GM18861 (cell line): Measurements from ENCODE around the gene BHLHA15.
"Not testable (repeated sequence)": the region's sequence is repeated elsewhere in the genome, so short reads cannot be mapped to it uniquely, and the experiment has no call there.

Experiments used
- ATAC-seq: cut with Tn5 transposase; IDR thresholded peaks from one replicate; pipeline ENCODE4 v1.9.1; 2021; ENCODE audit not compliant: unreplicated experiment

The BHLHA15 gene

GRCh38 chr7:98206451-98207330 is 4.5 kb upstream of the BHLHA15 start:
- no peak for ATAC-seq

GRCh38 chr7:98209166-98209920 is 1.9 kb upstream of the BHLHA15 start:
- ATAC-seq = no peak

DNA sequence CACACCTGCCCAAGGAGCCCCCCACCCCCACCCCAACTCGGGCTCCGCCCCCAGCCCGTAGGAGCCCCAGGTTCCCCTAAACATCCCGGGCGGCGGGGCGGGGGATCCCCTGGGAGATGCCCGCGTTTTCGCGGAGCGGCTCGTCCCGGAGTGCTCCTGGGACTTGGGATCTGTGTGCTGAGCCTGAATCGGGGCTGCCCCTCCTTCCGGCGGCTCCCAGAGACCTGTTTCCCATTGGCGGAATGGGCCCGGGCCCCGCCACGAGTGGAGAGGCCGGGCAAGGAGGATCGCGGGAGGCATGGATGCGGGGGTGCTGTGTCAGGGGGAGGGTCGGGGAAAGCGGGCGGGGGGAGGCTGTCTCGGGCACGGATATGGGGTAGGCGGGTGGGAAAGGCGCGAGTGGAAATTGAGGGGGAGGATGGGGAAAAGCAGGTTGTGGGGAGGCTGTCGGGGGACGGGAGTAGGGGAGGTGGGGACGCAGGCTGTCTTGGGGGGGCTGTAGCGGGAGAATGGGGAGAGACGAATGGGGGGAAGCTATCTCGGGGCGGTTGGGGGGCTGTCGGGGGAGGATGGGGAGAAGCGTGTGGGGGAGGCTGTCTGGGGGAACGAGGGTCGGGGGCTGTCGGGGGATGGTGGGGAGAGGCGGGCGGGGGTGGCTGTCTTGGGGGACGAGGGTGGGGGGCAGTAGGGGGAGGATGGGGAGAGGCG is 572 bp upstream of the BHLHA15 start:
- ATAC-seq = no peak

- no peak for ATAC-seq
Observed at GRCh38 chr7:98211676-98212531, 665 bp downstream of the BHLHA15 start.

- no peak for ATAC-seq
Observed at GRCh38 chr7:98212532-98213041, 1.3 kb downstream of the BHLHA15 start.

DNA sequence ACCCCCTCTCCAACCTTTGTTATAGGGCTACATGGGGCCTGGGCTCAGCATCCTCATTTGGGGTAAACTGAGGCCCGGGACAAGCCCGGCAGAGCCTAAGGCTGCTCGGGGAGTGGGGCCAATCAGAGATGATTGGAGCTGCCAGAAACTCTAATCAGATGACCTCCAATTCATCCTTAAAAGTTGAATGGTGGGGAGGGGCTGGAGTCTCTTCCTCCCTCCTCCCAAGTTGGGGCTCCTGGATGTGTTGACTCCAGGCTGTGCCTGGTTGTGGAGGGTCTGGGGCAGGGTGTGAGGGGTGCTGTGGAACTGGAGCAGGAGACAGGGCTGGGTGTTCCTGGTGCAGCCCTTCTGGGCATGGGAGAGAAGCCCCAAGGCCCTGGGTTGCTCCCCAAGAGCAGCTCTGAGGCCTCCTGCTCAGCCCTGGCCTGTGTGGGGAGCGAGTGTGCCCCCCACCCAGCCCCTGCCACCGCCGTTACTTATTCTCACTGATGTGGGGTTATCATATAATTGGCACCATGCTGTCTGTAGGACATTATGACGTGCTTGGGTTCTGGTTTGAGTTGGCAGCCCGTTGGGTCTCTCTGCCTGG is 2.2 kb downstream of the BHLHA15 start:
- no peak for ATAC-seq

DNA sequence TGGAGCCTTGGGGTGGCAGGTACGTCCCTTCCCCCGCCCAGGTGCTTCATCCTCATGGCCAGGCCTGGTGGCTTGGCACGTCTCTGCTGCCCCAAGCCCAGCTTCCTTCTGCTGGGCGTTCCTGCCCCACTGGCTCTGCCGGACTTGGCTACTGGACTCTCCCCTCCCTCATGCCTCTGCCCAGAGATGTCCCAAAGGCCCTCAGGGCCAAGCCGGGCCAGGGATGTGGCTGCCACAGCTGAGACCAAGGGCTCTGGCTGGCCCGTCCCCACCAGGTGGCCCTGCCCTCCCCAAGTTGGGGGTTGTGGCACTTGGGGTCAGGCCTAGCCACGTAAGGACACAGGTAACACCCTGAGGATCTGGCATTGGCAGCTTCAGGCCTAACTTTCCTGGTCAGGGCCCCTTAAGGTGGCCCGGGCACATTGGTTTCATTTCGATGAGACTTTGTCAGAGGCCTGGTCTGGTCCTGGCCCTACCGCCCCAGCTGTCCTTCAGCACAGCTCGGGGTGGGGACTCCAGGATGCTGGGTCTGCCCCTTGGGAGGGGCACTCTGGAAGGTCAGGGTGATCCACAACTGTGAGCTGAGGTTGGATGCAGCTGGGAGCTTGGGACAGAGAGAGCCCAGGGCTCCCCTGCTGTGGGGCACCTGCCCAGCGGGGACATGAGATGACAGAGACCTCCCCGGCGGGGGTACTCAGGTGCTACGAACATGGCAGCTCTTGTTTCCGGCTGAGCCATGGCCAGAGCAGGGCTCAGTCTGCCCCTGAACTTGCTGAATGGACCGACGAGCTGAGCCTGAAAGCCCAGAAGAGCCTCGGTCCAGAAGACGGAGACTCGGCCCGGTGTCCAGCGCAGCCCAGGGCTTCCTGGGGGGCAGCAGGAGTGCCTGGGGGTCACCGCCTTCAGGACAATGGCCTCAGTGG is 2.9 kb downstream of the BHLHA15 start:
- no peak for ATAC-seq

- no peak for ATAC-seq
Observed at GRCh38 chr7:98214811-98215321, 3.6 kb downstream of the BHLHA15 start.

DNA sequence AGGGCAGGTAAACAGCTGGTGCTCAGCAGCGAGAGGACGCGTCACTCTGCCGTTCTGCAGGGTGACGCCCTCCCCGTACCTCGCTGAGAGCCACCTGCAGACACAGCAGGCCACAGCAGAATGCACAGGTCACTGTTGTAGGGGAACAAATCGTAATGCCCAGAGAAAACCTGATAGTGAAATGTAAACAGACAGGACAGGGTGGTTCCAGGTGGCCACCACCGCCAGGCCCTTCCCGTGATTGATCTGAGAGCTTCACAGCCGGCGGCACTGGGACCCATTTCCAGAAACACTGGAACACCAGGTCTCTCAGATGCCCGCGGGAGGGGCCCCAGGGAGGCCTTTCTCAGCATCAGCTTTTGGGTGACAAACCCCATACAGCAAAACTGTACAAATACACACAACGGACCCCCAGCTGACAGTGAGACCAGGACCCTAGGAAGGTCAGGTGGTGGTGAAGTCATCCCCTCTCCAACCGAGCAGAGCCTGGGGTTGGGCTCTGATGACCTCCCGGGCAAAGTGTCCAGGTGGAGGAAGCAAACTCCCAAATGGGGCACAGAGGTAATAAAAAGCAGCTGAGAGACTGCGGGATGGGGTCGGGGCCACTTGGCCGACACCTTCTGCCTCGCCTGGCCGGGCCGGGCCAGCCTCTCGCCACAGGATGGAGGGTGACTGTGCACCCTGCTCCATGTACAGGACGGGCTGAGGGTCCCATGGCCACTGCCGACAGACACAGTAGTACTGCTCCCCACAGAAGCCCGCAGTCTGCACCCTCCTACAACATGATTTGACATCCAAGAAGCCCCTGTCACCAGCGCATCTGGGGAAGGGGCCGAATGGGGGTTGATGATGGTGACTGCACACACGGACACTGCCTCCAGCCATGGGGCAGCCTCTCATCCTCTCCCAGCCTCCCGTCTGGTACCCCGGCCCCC is 4.6 kb downstream of the BHLHA15 start:
- ATAC-seq = no peak

- ATAC-seq = no peak
Observed at GRCh38 chr7:98216941-98217622, 5.8 kb downstream of the BHLHA15 start.

GRCh38 chr7:98217623-98218582 is 6.7 kb downstream of the BHLHA15 start:
- no peak for ATAC-seq

- ATAC-seq = not testable (repeated sequence)
Observed at GRCh38 chr7:98219382-98219781, 8.1 kb downstream of the BHLHA15 start.

DNA sequence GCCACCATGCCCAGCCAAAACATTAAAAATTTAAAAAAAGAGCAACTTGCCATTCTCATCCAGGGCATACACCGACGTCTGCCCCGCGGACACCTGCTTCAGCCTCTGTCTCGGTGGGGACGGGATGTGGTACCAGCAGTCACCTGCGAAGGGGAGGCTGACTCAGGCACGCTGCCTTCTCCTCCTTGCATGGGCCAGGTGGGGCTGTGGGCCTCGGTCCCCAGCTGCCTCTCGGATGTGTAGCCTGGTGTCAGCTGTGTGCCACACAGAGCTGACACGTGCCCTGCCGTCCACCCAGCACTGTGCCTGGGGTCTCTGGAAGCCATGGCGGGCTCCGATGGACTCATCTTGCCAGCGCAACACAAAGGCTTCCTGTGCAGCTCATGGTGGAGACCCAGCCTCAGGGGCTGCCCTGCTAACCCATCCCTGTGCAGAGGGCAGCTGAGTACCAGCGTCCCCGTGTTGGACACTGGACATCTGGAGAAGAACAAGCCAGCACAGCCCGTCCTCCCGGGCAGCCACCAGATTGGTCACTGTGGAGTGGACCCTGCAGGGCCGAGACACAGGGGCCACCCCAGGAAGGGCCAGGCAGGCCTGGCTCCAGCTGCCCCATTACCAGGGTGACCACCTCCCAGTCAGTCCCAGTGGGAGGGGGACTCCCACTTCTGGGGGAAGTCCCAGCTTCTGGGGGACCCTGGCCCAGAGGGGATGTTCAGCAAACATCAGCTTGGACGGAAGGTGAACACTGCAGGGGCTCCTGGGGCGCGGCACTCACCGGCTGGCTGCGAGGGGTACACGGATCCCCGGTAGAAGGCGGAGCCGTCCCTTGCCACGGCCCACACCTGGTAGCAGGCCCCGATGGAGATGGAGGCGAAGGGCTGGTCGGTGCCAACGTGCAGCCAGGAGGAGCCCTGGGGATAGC is 10.6 kb downstream of the BHLHA15 start:
- no peak for ATAC-seq

- ATAC-seq = no peak
Observed at GRCh38 chr7:98222533-98223195, 11.4 kb downstream of the BHLHA15 start.
